HG03025 (cell line): ENCODE results near the gene LTF.

ENCODE experiments used
- ATAC-seq: cut with Tn5 transposase; IDR thresholded peaks from one replicate; pipeline ENCODE4 v1.9.1; 2021; ENCODE audit warnings: mild to moderate bottlenecking, moderate library complexity; ENCODE audit not compliant: unreplicated experiment, low FRiP score

Gene LTF

GRCh38 chr3:46491089-46492070, 26.7 kb upstream of the LTF start:
- no peak for ATAC-seq

GRCh38 chr3:46490338-46491084, 25.8 kb upstream of the LTF start:
- no peak for ATAC-seq

- no peak for ATAC-seq
Measured at GRCh38 chr3:46489875-46490274, 25.2 kb upstream of the LTF start.

GRCh38 chr3:46489381-46489780, 24.7 kb upstream of the LTF start:
- ATAC-seq: no peak

- ATAC-seq: peak; percentile 82
Measured at GRCh38 chr3:46488735-46489361, 24.1 kb upstream of the LTF start.

GRCh38 chr3:46485779-46486175, 21.1 kb upstream of the LTF start:
- ATAC-seq: no peak

- no peak for ATAC-seq
Measured at GRCh38 chr3:46484911-46485778, 20.4 kb upstream of the LTF start.

GRCh38 chr3:46484388-46484787, 19.7 kb upstream of the LTF start:
- no peak for ATAC-seq

GRCh38 chr3:46483825-46484224, 19.1 kb upstream of the LTF start:
- ATAC-seq: no peak

GRCh38 chr3:46482632-46483350, 18.1 kb upstream of the LTF start:
- no peak for ATAC-seq

- no peak for ATAC-seq
Measured at GRCh38 chr3:46481636-46482035, 16.9 kb upstream of the LTF start.

GRCh38 chr3:46480491-46481195, 15.9 kb upstream of the LTF start:
- no peak for ATAC-seq

GRCh38 chr3:46479696-46480095, 15.0 kb upstream of the LTF start:
- ATAC-seq: no peak

- ATAC-seq: no peak
Measured at GRCh38 chr3:46479021-46479420, 14.3 kb upstream of the LTF start.

GRCh38 chr3:46478341-46478740, 13.6 kb upstream of the LTF start:
- ATAC-seq: no peak

GRCh38 chr3:46477756-46478155, 13.1 kb upstream of the LTF start:
- no peak for ATAC-seq

GRCh38 chr3:46477145-46477544, 12.4 kb upstream of the LTF start:
- no peak for ATAC-seq

GRCh38 chr3:46472736-46473135, 8.0 kb upstream of the LTF start:
- ATAC-seq: no peak

GRCh38 chr3:46471371-46471914, 6.7 kb upstream of the LTF start:
- no peak for ATAC-seq
